Neuron (in vitro differentiated cells): Measurements from ENCODE around the gene C11orf91.

Experiments
- H2AFZ ChIP-seq: one replicate; pipeline ENCODE4 v1.6.1; 2013; ENCODE audit warnings: low read depth, mild to moderate bottlenecking, inconsistent platforms, low read length, moderate library complexity
- H3K27me3 ChIP-seq: one replicate; pipeline ENCODE4 v1.6.1; 2013; ENCODE audit warnings: low read length; ENCODE audit not compliant: insufficient read depth
- H3K36me3 ChIP-seq: one replicate; pipeline ENCODE4 v1.6.1; 2013; ENCODE audit warnings: low read length; ENCODE audit not compliant: insufficient read depth
- H3K4me1 ChIP-seq: one replicate; pipeline ENCODE4 v1.6.1; 2013; ENCODE audit warnings: low read length; ENCODE audit not compliant: insufficient read depth
- H3K4me3 ChIP-seq: 2 replicates; pipeline ENCODE4 v1.5.1; 2013; ENCODE audit warnings: mild to moderate bottlenecking, low read length, moderate library complexity
- H3K9me3 ChIP-seq: one replicate; pipeline ENCODE4 v1.6.1; 2013; ENCODE audit warnings: low read length

The C11orf91 gene

GRCh38 chr11:33655842-33656600, 44.6 kb downstream of the C11orf91 start:
- H3K36me3 ChIP-seq: peaks cover 5% of the 10 kb centered on the region
- H3K27me3 ChIP-seq: no peaks in the 10 kb centered on the region
- no peak overlapping the region for H3K4me3 ChIP-seq
- no peak overlapping the region for H2AFZ ChIP-seq
- no peaks in the 10 kb centered on the region for H3K4me1 ChIP-seq
- H3K9me3 ChIP-seq: no peaks in the 10 kb centered on the region

GRCh38 chr11:33654594-33654993, 46.0 kb downstream of the C11orf91 start:
- Histone ChIP-seq H3K36me3 (no peaks in the 10 kb centered on the region), H3K4me1 (no peaks in the 10 kb centered on the region), H3K27me3 (no peaks in the 10 kb centered on the region), H3K9me3 (no peaks in the 10 kb centered on the region), H2AFZ (no peak overlapping the region), H3K4me3 (no peak overlapping the region)

- Histone ChIP-seq H2AFZ (no peak overlapping the region), H3K36me3 (no peaks in the 10 kb centered on the region), H3K4me1 (no peaks in the 10 kb centered on the region), H3K27me3 (no peaks in the 10 kb centered on the region), H3K4me3 (no peak overlapping the region), H3K9me3 (no peaks in the 10 kb centered on the region)
Observed at GRCh38 chr11:33652930-33653329, 47.7 kb downstream of the C11orf91 start.

GRCh38 chr11:33652431-33652830, 48.2 kb downstream of the C11orf91 start:
- H2AFZ ChIP-seq: no peak overlapping the region

GRCh38 chr11:33651990-33652389, 48.6 kb downstream of the C11orf91 start:
- Histone ChIP-seq H3K9me3 (no peaks in the 10 kb centered on the region), H3K36me3 (no peaks in the 10 kb centered on the region), H3K27me3 (no peaks in the 10 kb centered on the region)

More at GRCh38 chr11:33652431-33652830, 48.2 kb downstream of the C11orf91 start:
- Histone ChIP-seq H3K27me3 (no peaks in the 10 kb centered on the region), H3K4me3 (no peak overlapping the region), H3K9me3 (no peaks in the 10 kb centered on the region), H3K36me3 (no peaks in the 10 kb centered on the region), H3K4me1 (no peaks in the 10 kb centered on the region)

GRCh38 chr11:33651555-33651954, 49.1 kb downstream of the C11orf91 start:
- Histone ChIP-seq H3K4me1 (peaks cover under 1% of the 10 kb centered on the region), H3K36me3 (no peaks in the 10 kb centered on the region), H3K4me3 (no peak overlapping the region), H3K9me3 (no peaks in the 10 kb centered on the region), H3K27me3 (no peaks in the 10 kb centered on the region), H2AFZ (no peak overlapping the region)

More at GRCh38 chr11:33651990-33652389, 48.6 kb downstream of the C11orf91 start:
- H3K4me1 ChIP-seq: no peaks in the 10 kb centered on the region
- no peak overlapping the region for H3K4me3 ChIP-seq
- H2AFZ ChIP-seq: no peak overlapping the region

GRCh38 chr11:33649944-33650343, 50.7 kb downstream of the C11orf91 start:
- Histone ChIP-seq H3K36me3 (no peaks in the 10 kb centered on the region), H3K4me1 (peaks cover 3% of the 10 kb centered on the region), H3K27me3 (no peaks in the 10 kb centered on the region), H3K9me3 (no peaks in the 10 kb centered on the region), H3K4me3 (no peak overlapping the region), H2AFZ (no peak overlapping the region)
